HG02588 (cell line): Measurements from ENCODE around the gene WDR7.
A peak's percentile ranks its signal among the peaks of the same experiment; 100 is the strongest.

Source experiments
- ATAC-seq: cut with Tn5 transposase; IDR thresholded peaks from one replicate; pipeline ENCODE4 v1.9.1; 2021; ENCODE audit warnings: mild to moderate bottlenecking, moderate library complexity; ENCODE audit not compliant: unreplicated experiment

The WDR7 gene

DNA sequence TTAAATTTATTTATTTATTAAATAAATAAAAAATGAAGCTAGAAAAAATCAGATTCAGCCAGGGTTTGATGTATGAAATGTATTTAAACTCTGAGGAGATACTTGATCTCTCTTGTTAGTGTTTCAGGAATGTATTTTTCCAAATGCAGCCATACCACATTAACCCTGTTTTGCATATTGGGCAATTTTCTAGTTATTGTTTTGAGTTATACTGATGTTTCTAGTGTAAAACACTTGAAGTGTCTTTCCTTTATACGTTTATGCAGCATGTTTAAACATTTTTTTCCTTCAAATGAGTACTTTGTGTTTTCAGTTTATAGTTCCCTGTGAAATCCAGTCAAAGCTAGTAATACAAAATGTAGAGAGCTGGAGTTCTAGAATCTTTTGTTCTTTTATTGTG lies 69.9 kb downstream of the WDR7 start:
- ATAC-seq, result no peak

DNA sequence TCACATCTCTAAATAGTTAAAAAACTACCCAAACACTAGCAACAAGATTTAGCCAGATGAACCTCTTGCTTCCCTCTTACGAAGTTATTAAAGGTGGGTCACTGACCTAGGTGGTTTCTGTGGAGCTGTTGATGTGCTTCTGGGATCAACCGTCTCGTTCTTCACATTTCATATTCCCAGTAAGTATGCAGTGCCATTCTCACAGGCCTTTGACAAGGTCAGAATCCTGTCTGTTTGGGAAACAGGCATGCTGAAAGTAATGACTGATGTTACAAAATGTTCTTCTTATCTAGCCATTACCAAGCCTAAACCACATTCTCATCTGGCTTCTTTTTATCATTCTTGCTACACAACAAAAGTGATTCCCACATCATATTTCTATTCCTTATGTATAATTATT lies 70.3 kb downstream of the WDR7 start:
- no peak for ATAC-seq

DNA sequence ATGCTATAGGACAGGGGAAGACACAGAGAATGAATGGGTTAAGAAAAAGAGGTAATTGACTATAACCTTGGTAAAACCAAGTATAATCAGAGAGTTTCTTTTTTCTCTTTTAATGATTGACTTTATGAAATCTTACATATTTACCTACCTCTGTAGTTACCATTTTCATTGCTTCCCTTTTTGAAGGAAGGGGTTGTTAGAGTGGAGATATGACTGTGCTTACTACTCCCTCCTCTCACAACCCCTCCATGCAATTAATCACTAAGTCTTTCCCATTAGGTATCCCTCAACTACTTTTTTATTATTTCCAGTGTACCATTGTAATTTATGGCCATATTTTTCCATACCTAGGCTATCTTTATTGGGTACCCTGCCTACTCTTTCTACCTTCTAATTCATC lies 71.4 kb downstream of the WDR7 start:
- no peak for ATAC-seq

DNA sequence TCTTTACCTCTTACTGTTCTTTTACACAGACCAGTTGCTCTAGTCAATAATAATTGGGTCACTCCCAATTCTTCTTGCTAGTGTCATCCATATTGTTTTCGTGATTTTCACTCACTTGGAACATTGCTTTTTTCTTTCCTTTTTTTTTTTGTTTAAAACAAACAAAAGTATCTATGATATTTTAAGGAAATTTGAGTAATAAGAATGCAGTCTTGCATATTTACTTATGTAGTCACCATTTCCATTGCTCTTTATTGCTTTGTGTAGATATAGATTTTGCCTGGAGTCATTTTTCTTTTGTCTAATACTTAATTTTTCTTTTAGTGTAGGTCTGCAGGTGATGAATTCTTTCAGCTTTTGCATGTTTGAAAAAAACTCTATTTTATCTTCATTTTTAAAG lies 71.9 kb downstream of the WDR7 start:
- ATAC-seq, result no peak

DNA sequence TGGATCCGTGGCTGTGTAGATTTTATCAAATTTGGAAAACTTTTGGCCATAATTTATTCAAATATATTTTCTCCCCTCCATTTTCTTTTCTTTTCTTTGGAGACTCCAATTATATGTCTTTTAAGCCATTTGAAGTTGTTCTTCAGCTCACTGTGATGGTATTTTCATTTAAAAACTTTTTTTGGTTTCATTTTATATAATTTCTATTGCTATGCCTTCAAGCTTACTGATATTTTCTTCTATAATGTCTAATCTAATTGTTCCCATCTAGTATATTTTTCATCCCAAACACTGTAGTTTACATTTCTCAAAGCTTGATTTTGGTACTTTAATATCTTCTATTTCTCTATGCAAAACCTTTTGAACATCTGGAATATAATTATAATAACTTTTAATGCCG lies 72.5 kb downstream of the WDR7 start:
- ATAC-seq, result no peak

DNA sequence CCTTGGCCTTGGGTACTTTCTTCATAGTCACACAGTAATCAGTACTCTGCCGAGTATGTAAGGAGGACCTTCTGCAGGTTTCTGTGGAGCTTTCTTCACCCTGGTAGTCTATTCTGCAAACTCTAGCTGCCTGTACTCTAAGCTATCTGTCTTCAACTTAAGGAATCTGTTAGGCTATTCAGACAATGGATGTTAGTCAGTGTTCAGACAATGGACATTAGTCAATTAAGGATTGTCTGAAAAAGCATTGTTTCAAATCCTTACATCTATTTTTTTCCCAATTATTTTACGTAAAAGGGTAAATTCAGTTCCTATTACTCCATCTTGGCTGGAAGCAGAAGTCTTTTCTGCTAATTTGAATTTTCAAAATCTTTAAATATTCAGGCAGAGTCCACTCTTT lies 75.7 kb downstream of the WDR7 start:
- no peak for ATAC-seq

DNA sequence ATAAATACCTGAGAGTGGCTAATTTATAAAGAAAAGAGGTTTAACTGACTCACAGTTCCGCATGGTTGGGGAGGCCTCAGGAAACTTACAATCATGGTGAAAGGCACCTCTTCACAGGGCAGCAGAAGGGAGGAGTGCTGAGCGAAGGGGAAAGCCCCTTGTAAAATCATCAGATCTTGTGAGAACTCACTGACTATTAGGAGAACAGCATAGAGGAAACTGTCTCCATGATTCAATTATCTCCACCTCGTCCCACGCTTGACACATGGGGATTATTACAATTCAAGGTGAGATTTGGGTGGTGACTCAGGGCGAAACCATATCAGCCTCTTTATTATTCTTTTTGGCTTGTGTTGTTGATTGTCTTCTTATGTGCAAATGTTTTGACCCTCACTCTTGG lies 76.2 kb downstream of the WDR7 start:
- no peak for ATAC-seq

DNA sequence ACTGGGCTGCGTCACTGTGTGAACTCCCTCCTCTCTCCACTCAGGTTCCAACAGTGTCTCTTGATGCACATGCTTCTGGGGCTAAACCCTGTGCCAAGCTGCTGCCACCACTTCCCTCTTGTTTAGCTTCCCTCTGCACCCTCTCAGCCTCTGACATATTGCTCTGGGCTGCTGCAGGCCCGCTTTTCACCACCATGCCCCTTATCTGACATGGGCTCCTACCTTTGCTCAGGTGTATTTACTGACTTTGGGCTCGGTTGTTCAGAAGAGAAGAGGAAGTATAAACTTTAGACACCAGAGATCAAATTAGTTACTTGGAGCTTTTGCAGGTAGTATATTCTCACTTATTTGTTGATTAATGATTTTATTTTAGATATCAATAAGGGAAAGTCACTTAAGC lies 77.6 kb downstream of the WDR7 start:
- no peak for ATAC-seq

DNA sequence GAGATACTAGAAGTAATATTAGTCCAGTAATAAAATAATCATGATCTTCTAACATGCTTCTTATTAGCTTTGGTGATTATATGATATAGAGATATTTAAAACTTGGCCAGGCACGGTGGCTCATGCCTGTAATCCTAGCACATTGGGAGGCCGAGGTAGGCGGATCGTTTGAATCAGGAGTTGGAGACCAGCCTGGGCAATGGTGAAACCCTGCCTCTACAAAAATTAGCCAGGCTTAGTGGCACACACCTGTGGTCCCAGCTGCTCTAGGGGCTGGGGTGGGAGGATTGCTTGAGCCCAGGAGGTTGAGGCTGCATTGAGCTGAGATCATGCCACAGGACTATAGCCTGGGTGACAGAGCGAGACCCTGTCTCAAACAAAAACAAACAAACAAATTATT lies 87.0 kb downstream of the WDR7 start:
- no peak for ATAC-seq

DNA sequence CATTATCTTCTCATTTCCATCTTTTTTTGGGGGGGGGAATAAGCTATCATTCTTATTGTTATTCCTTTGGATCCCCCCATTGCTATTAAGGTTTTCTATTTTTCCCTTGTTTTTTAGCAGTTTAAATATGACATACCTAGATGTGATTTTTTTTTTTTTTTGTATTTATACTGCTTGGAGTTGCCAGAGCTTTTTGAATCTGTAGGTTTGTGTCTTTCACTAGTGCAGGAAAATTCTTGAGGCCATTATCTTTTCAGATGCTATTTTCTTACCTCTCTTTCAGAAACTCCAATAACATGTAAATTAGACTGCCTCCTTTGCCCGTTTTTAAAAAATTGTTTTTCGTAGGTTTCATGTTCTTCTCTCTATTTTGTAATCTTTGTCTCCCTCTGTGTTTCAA lies 88.6 kb downstream of the WDR7 start:
- ATAC-seq, result no peak

DNA sequence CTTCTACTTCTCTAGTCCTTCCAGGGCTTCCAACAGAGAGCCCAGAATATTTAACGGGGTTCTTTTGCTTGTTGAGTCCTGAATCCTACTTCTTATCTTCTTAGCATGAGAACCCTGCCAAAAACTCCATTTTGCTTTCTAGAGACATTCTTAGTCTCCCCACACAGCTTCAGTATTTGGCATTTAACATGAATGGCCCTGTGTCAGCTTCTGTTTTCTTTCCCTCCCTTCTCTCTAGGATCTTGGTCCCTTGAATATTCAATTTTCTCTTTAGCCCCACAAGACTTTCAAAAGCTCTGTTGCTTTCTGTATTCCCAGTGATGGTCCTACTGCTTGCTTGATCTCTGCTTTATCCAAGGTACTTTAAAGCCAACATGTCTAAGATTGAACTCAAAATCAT lies 89.5 kb downstream of the WDR7 start:
- ATAC-seq, result no peak

DNA sequence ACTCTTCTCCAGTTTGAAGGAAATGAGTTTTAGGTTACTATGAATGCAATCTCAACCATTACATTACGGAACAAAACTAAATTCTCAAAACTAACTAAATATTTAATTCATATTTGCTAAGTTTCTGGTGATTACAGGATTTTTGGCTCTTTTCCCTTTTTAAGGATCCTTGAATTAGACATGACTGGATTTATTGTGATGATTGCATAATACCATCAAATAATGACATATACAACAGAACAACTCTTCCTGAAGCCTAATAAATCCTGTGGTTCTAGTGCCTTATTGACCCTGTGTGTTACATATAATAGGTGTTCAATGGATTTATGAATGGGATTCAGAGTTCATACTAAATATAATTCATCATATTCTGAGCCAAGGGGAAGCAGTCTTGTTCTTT lies 90.5 kb downstream of the WDR7 start:
- ATAC-seq, result no peak

DNA sequence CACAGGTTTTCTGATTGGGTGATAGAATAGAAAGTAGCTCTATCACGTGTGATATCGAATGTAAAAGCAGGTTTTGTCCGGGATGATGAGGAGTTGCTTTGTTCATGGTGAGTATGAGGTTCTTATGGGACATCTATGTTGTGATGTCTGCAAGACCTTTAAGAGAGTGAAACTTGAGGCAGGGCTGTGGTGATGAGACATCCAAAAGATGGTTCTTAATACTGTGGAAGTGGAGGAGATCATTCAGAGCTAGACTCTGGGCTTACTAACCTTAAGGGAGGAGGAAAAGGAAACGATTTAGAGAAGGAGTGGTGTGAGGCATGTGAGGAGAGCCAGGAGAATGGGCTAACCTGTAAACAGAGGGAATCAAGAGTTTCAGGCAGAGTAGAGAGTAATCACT lies 92.0 kb downstream of the WDR7 start:
- no peak for ATAC-seq

DNA sequence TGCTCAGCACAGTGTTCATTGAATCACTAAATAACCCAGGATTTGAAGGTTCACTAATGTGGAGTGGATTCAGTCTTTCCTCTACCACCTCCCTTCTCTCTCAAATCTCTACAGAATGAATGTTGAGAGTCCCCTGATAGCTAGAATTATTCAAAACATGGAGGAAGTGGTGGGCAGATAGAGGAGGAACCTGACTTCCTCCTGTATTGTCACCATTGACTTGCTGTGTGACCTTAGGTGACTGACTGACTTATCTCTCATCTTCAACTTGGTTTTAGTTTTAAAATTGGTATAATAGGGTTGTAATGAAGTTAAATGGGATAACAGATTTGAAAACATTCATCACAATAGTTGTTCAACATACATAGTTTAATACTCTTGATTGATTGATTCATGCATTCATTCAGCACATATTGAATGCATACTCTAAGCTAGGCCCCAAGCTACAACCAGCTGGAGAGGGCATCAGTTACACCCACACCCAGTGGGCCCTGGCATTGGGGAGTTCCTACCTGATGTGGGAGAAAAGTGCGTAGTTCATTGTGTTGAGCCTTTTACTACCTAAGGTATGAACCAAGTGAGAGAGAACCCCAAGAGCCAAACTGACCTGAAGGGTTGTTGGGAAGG lies 96.0 kb downstream of the WDR7 start:
- ATAC-seq, result peak; percentile 77

DNA sequence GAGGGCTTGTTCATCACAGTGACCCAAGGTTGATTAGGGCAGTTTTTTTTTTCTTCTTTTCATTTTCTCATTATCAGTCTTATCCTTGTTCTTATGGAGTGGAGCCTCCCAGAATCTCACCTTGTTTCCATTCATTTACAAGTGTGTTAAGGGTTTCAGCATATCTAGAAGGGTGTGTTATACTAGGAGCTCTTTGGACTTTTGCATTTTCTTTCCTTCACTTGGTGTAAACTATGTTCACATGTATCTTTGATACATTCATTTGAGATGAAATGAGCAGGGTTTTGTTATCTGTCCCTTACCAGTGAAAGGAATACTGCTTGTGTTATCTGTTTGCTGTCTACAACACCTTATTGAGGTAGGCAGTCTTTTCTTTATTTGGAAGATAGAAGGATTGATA lies 96.7 kb downstream of the WDR7 start:
- ATAC-seq, result no peak

DNA sequence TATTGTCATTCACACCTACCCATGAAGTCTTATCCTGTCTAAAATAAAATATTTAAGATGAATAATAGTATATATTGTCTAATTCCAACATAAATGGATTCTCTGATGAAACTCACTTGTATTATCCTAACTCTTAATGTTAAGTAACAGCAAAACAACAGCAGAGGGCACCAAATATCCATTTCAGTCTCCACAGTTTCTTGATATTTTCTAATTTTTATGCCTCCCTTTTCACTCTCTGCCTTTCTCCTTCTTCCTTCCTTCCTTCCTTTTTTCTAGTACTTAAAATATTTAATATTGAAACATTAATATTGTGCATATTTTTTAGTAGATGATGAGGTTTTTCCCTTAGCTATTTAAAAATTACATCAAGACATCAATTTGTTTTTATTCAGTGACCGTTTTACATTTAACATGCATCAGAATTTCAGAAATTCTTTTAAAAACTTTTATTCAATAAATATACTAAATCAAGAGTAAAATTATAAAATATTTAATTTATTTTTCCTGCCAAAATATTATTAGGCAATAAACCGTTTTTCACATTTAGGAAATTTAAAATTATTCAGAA lies 97.6 kb downstream of the WDR7 start:
- ATAC-seq, result no peak

DNA sequence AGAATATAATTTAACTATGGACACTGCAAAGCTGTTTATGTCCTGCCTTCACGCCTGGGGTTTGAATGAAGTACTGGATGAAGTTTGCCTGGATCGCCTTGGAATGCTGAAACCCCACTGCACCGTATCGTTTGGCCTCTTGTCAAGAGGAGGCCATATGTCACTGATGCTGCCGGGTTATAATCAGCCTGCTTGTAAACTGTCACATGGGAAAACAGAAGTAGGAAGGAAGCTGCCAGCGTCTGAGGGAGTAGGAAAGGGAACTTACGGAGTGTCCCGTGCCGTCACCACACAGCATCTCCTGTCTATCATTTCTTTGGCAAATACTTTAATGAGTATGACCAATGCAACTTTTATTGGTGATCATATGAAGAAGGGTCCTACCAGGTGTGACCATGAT lies 105.8 kb downstream of the WDR7 start:
- no peak for ATAC-seq

DNA sequence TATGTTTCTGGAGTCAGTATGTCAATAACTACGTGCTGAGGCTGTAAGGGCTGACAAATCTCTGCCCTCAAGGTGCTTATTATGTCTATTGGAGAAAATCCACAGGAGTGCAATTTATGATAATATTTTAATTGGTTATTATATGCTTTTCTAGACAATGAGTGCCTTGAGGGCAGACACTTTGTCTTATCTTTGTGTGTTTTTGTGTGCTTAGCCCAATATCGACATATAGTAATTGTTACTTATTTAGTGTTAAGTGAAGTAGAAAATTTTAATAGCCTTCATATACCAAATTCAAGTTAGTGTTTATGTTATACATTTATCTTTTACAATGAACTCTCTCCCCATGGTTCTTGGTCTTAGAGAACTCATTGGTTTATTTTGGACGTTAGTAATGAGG lies 118.9 kb downstream of the WDR7 start:
- no peak for ATAC-seq

DNA sequence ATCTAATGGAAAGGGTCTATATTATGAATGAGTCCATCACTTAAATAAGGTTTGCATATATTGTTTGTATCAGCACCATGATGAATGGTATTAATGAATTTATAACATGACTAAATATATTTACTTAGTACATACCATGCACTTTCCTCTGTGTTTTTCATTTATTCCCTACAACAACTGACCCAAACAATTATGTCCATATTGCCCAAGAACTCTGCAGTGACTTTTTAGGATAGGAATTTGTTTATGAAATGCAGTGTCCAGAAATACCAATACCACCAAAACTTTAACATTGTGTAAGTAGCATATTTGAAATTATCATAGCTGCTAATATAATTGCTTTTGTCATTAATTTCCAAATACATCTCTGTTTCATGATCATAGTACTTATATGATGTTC lies 119.7 kb downstream of the WDR7 start:
- ATAC-seq, result no peak

DNA sequence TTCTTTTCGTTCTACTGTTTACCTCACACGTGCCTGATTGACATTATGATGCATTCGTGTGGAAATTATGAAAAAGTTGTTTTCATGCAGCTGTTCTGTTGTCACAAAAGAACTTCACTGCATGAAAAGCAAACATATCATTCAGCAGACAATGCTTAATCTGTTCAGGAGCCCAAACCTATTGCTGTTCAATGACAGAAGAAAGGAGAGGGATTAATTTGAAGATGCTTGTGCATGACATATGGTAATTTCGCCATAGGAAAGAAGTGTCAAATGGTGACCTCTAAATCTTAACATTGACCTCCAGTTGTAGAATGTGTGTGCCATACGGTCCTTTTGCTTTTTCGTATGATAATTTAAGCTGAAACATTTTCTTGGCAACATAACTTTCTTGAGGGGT lies 124.5 kb downstream of the WDR7 start:
- no peak for ATAC-seq

DNA sequence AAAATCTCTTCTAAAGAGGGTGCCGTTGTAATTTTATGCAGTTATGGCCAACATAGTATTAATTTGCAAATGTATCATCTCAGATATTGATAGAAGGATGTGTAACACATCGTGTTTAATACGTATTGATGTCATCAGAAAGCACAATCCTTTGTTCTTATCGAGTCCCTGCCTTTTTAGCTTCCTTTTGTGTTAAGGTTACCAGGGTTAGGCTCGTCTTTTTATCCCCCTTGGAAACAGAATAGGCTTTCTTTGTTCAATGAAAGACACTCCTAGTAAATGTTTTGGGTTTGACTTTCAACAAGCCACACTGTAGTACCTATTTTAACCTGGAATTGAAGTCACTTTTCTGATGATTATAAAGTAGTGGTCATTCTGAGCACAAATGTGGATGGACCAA lies 136.2 kb downstream of the WDR7 start:
- no peak for ATAC-seq

DNA sequence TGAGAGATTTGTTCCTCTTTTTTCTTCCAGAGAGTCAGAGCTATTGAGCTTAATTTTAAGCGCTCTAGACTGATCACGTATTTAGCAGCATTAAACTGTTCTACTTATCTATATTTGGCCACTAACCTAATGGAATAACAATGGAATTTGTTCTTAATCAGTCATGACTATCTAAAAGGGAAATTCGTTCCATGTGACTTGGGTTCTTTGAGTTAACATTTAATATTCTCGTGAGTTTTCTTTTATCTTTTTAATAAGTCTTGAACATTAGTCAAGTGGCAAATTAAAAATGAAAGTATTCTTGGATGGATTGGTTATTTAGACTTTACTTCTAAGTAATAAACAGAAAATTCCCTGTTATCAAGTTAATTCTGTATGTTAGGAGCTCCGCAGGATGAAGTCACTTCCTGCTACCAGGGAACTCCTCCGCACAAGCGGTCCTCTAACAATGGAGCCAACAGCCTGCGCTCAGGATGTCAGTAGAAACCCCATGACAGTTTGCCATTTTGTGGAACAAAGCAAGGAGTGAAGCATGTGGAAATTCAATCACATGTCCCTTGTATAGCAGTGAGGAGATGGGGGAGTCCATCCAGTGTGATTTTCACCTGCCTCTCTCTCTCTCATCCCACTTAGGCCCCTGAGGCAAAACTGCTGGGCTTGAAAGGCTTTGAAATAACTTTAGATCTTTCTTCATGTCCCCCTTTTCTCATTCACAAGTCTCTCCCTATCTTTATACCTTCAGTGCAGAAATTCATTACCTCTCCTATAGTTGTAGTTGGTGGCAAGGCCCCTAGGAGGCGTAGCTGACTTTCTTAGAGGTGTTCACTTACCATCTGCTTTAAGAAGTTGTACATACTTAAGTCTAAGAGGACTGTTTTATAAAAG lies 138.1 kb downstream of the WDR7 start:
- no peak for ATAC-seq

DNA sequence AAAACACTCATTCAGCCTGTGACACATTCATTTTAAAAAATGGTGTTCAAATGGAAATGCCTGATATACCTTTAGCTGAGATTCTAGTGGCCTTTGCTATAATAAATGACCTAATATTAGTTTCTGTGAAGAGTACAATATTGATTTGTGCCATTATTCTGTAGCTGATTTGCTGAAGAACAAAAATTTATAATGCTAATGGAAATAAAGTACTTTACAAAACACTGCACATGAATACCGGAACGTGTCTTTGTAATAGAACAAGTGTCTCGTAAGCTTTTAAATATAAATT lies 138.7 kb downstream of the WDR7 start:
- no peak for ATAC-seq
